ENCODE data around the gene CYP26A1.

- TF ChIP-seq CTCF (conservative IDR thresholded peaks at IDR 0.05) (peak; percentile 63), EZH2 (IDR thresholded peaks at IDR 0.05; ENCODE audit: low read depth) (no peak)
These were observed 52.9 kb downstream of the CYP26A1 start for GRCh38 chr10:93126483-93127052.
